OCI-LY1 (cell line): ENCODE measurements around the gene FAM13A.

Experiments used
- H2AFZ ChIP-seq: fragments of 200-600 bp; sonication (generic), shearing (Covaris generic); 2 replicates; pipeline ENCODE4 v1.6.0; 2014; ENCODE audit warnings: antibody characterized with exemption, mild to moderate bottlenecking, low read length
- H3F3A ChIP-seq: fragments of 200-600 bp; sonication (generic), shearing (Covaris generic); 2 replicates; pipeline ENCODE4 v1.6.0; 2014; ENCODE audit warnings: mild to moderate bottlenecking, antibody characterized with exemption, low read length, moderate library complexity; ENCODE audit not compliant: insufficient read depth
- H3K27ac ChIP-seq: fragments of 200-600 bp; sonication (generic); 2 replicates; pipeline ENCODE4 v1.5.1; 2014; ENCODE audit warnings: low read length, mixed run types, mild to moderate bottlenecking, low read depth; ENCODE audit not compliant: poor library complexity, severe bottlenecking
- H3K27me3 ChIP-seq: fragments of 200-600 bp; sonication (generic); 2 replicates; pipeline ENCODE4 v1.6.0; 2014; ENCODE audit warnings: antibody characterized with exemption, mild to moderate bottlenecking, low read length, moderate library complexity; ENCODE audit not compliant: insufficient read depth
- H3K36me3 ChIP-seq: fragments of 200-600 bp; sonication (generic); 2 replicates; pipeline ENCODE4 v1.6.1; 2014; ENCODE audit warnings: mild to moderate bottlenecking, antibody characterized with exemption, low read length, moderate library complexity, mixed read lengths; ENCODE audit not compliant: insufficient read depth
- H3K4me1 ChIP-seq: fragments of 200-600 bp; sonication (generic); 2 replicates; pipeline ENCODE4 v1.5.1; 2014; ENCODE audit warnings: mild to moderate bottlenecking, low read length, moderate library complexity; ENCODE audit not compliant: insufficient read depth, severe bottlenecking
- H3K4me2 ChIP-seq: fragments of 200-600 bp; sonication (generic), shearing (Covaris generic); 2 replicates; pipeline ENCODE4 v1.6.1; 2014; ENCODE audit warnings: low read length
- H3K4me3 ChIP-seq: fragments of 200-600 bp; sonication (generic); 2 replicates; pipeline ENCODE4 v1.5.1; 2014; ENCODE audit warnings: low read length, low read depth, mild to moderate bottlenecking, mixed read lengths; ENCODE audit not compliant: poor library complexity, severe bottlenecking
- H3K79me2 ChIP-seq: fragments of 200-600 bp; shearing (Covaris generic); 2 replicates; pipeline ENCODE4 v1.6.1; 2016; ENCODE audit warnings: mixed run types, low read length, mixed read lengths; ENCODE audit not compliant: insufficient read depth
- H3K9ac ChIP-seq: fragments of 200-600 bp; sonication (generic), shearing (Covaris generic); 2 replicates; pipeline ENCODE4 v1.6.1; 2014; ENCODE audit warnings: mild to moderate bottlenecking, low read length, mixed read lengths
- H3K9me2 ChIP-seq: fragments of 200-600 bp; sonication (generic), shearing (Covaris generic); 2 replicates; pipeline ENCODE4 v1.6.1; 2014; ENCODE audit warnings: low read depth, mild to moderate bottlenecking, low read length, mixed read lengths
- H3K9me3 ChIP-seq: fragments of 200-600 bp; shearing (Covaris generic); 2 replicates; pipeline ENCODE4 v1.6.1; 2014; ENCODE audit warnings: low read length, mixed read lengths
- H4K20me1 ChIP-seq: fragments of 200-600 bp; sonication (generic), shearing (Covaris generic); 2 replicates; pipeline ENCODE4 v1.6.0; 2016; ENCODE audit warnings: mild to moderate bottlenecking, low read length; ENCODE audit not compliant: insufficient read depth
- EZH2 ChIP-seq: fragments of 200-600 bp; sonication (generic), shearing (Covaris generic); IDR thresholded peaks from 2 replicates; pipeline ENCODE4 v1.8.0; 2017; ENCODE audit warnings: borderline replicate concordance, mixed run types, mild to moderate bottlenecking, antibody characterized with exemption, low read length, moderate library complexity, mixed read lengths
- TF ChIP-seq, protein P1 (sequence below): fragments of 200-600 bp; sonication (generic), shearing (Covaris generic); IDR thresholded peaks from 2 replicates; pipeline ENCODE4 v1.5.1; 2017; ENCODE audit warnings: mild to moderate bottlenecking, antibody characterized with exemption, low read length, moderate library complexity, mixed read lengths

FAM13A gene

GRCh38 chr4:88722828-88723227 is 334.2 kb downstream of the FAM13A start:
- H3K4me3 ChIP-seq: no peak overlapping the region
- H3K27me3 ChIP-seq: no peaks in the 10 kb centered on the region
- no peaks in the 10 kb centered on the region for H4K20me1 ChIP-seq
- no peaks in the 10 kb centered on the region for H3K4me1 ChIP-seq
- no peaks in the 10 kb centered on the region for H3F3A ChIP-seq
- no peaks in the 10 kb centered on the region for H3K9me3 ChIP-seq
- TF ChIP-seq, protein P1, sequence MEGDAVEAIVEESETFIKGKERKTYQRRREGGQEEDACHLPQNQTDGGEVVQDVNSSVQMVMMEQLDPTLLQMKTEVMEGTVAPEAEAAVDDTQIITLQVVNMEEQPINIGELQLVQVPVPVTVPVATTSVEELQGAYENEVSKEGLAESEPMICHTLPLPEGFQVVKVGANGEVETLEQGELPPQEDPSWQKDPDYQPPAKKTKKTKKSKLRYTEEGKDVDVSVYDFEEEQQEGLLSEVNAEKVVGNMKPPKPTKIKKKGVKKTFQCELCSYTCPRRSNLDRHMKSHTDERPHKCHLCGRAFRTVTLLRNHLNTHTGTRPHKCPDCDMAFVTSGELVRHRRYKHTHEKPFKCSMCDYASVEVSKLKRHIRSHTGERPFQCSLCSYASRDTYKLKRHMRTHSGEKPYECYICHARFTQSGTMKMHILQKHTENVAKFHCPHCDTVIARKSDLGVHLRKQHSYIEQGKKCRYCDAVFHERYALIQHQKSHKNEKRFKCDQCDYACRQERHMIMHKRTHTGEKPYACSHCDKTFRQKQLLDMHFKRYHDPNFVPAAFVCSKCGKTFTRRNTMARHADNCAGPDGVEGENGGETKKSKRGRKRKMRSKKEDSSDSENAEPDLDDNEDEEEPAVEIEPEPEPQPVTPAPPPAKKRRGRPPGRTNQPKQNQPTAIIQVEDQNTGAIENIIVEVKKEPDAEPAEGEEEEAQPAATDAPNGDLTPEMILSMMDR: no peak
- TF ChIP-seq EZH2: no peak
- peaks cover 5% of the 10 kb centered on the region; the same call in 1 of the 2 replicates for H3K36me3 ChIP-seq
- H3K9me2 ChIP-seq: no peaks in the 10 kb centered on the region
- no peaks in the 10 kb centered on the region for H3K79me2 ChIP-seq
- H2AFZ ChIP-seq: no peak overlapping the region
- no peak overlapping the region for H3K27ac ChIP-seq
- no peak overlapping the region for H3K9ac ChIP-seq
- no peak overlapping the region for H3K4me2 ChIP-seq

DNA sequence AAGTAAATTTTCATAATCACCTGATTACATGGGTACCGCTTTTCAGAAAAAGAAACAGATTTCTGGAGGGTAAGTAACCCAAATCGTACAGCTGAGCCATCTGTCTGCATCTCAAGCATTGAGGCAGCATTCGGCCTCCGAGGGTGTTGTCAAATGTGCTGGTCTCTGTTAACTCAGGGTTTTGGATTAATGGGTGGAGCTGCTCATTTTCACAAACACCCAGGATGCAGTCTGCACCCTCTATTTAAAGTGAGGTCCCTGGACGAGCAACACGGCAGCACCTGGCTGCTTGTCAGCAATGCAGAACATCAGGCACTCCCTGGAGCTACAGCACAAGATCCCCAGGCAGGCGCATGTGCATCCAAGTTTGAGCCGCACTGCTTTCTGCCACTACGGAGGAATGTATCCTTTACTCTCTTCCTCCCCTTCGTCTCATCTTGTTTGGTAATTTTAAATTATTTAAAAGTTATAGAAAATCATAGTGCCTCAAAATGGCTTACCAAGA is 334.7 kb downstream of the FAM13A start:
- no peak overlapping the region for H2AFZ ChIP-seq
- TF ChIP-seq, protein P1: no peak
- TF ChIP-seq EZH2: no peak
- no peaks in the 10 kb centered on the region for H3F3A ChIP-seq
- no peak overlapping the region for H3K9ac ChIP-seq
- H4K20me1 ChIP-seq: no peaks in the 10 kb centered on the region
- H3K4me2 ChIP-seq: no peak overlapping the region
- H3K4me1 ChIP-seq: no peaks in the 10 kb centered on the region
- H3K4me3 ChIP-seq: no peak overlapping the region
- H3K27me3 ChIP-seq: no peaks in the 10 kb centered on the region
- peaks cover 5% of the 10 kb centered on the region for H3K9me3 ChIP-seq
- no peaks in the 10 kb centered on the region for H3K79me2 ChIP-seq
- H3K9me2 ChIP-seq: no peaks in the 10 kb centered on the region
- no peak overlapping the region for H3K27ac ChIP-seq
- H3K36me3 ChIP-seq: peaks cover 10% of the 10 kb centered on the region

DNA sequence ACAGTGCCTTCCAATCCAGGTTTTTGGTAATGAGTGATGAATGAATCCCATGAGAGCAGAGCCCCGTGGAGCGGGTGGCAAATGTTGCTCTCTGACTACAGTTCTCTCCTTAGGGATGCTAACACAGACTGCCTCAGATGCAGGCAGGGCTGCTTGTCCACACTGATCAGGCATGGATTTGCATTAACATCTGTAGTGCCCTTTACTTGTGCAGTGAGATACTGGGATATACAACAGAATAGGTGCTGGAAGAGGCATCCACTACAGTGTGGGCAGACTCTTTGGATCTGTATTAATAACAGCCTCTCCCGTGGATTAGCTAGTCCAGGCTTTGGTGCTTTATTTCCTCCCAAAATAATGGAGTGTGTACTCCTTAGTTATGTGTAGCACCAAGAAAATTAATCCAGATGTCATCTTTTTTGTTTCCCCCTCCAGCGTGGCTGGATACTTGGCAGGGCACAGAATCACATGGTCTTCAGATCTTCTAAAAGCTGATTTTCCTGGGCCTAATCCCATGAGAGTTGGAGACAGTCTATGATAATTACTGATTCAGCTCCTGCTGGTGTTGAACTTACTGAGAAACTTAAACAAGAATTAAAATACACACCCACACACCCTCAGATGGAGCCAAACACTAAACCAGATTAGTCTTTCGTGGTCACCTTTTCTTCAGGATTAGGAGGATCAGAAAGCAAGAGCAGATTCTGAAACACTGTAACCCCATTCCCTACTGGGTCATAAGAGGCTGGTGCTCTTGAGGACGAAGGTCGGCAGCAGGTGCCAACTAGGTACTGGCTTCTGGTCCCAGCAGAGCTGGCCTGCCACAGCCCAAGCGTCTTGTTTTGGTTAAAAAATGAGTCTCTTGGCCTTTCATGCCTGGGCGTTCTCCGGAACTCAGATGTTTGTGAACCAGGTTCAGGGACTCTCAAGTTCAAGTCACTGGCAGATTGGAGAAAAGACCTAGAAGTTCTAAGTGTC is 336.2 kb downstream of the FAM13A start:
- Histone ChIP-seq H3K9me2 (no peaks in the 10 kb centered on the region), H3F3A (no peaks in the 10 kb centered on the region), H3K9me3 (peaks cover 8% of the 10 kb centered on the region), H3K36me3 (peaks cover 16% of the 10 kb centered on the region), H2AFZ (no peak overlapping the region), H3K4me3 (no peak overlapping the region), H3K27me3 (no peaks in the 10 kb centered on the region), H3K4me2 (no peak overlapping the region), H4K20me1 (no peaks in the 10 kb centered on the region), H3K79me2 (no peaks in the 10 kb centered on the region), H3K4me1 (no peaks in the 10 kb centered on the region), H3K9ac (no peak overlapping the region), H3K27ac (no peak overlapping the region)
- no peak for TF ChIP-seq EZH2
- TF ChIP-seq, protein P1: no peak
